HTR-8/SVneo (cell line): ENCODE data around the gene YLPM1.
A peak's percentile ranks its signal among the peaks of the same experiment; 100 is the strongest.

Experiments
- DNase-seq: peaks from one replicate; pipeline ENCODE4 v3.0.0; 2011; ENCODE audit warnings: low spot score, mixed read lengths; ENCODE audit not compliant: insufficient read length
- FAIRE-seq: peaks from 2 replicates; lab custom pipeline; 2011; peaks lifted over from hg19 to GRCh38; lab: Jason Lieb, UNC

YLPM1 gene

DNA sequence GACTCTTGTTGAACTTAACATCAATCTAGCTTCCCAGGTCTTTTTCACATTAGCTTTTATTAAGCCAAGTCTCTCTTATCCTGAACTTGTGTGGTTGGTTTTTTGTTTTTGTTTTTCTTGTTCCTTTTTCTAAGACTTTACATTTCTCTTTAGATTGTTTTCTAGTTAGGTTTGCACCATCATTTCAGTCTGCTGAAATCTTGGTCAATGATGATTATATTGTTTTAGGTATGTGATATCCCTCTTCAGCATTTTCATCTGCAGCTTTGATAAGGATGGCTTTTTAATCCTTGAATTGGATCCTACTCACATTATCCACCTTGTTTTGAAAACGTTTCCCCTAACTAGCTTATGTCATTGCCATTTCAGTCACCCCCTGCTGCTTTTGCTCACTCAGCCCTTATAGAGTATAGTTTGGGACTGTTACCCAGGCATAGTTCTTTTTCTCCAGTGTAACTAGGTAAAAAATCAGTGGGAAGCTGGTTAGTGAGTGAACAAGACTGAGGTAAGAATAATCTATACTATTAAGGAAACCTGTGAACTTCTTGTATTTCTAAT lies 22.0 kb downstream of the YLPM1 start:
- DNase-seq (no peak), FAIRE-seq (no peak)

DNA sequence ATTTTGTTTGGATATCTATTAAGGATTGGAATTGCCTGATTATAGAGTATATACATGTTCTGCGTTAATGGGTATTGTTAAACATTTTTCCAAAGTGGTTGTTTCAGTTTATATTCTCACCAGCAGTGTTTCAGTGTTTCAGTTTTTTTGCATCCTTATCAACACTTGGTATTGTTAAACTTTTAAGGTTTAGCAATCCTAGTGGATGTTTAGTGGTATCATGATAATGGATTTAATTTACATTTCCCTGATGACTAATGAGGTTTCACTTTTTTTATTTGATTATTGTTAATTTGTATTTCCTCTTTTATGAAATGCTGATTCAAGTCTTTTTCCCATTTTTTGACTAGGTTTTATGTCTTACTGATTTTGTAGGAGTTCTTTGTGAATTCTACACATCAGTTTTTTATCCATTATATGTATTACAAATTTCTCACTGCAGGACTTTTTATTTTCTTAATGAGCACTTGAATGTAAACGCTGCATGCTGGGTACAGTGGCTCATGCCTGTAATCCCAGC lies 23.7 kb downstream of the YLPM1 start:
- FAIRE-seq (peak; percentile 90), DNase-seq (no peak)

DNA sequence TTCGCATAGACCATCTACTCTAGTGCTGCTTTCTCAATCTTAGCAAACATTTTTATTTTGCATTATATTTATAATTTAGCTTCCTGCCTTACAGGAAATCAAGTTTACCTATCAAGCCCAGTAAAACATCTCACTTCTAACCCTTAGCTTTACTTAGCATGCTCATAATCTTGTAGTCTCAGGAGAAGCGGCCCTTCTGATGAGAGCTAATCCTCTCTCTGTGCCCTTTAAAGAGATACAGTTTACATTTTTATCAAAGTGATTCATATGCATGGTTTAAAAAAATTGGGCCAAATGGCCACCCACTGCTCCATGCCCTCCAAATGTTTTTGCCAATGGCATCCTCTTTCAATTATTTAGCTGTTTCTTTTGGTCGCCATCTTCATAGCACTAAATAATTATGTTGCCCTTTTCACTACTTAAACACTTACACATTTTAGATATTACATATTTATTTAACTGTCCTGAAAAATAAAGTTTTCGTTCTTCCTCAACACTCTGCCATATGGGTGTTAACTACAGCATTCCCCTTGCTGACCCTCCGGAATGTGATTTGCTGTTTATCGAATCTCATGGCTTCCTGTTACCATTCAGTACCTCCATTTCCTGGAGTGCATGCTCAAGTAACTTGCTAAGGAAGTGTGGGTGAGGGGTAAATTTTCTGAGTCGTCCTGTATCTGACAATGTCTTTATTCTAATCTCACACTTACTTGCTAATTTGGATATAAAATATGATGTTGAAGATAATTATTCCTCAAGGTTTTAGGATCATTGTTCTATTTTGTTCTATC lies 29.3 kb downstream of the YLPM1 start:
- FAIRE-seq, result peak; percentile 96
- DNase-seq, result no peak

DNA sequence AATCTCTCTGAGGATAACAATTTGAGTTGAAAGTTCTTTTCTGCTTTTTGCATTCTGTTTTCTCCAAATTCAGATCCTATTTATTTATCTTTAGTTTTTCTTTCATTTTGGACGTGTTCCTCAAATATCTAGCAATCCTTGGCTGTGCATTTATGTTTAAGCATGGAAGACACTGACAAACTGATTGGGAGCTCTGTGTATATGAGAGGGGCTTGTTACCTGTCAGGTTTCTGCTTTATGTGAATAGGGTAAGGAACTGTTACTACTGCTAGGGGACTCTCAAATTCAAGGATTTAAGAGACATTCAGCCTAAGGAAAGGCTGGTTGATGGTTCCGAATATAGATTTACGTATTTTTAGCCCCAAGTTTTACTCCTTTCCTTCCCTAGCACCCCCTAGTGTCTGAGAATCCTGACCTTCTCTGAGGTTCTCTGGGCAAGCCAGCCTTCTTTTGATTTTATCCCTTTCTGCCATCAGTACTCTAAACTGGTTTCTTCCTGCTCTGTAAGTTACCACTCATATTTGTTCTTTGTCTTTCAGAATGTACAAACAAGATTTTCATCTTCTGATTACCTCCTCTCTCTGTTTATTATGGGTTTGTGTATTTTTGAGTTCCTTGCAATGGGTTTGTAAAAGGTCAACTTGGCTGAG lies 30.5 kb downstream of the YLPM1 start:
- FAIRE-seq, result peak; percentile 31
- no peak for DNase-seq

DNA sequence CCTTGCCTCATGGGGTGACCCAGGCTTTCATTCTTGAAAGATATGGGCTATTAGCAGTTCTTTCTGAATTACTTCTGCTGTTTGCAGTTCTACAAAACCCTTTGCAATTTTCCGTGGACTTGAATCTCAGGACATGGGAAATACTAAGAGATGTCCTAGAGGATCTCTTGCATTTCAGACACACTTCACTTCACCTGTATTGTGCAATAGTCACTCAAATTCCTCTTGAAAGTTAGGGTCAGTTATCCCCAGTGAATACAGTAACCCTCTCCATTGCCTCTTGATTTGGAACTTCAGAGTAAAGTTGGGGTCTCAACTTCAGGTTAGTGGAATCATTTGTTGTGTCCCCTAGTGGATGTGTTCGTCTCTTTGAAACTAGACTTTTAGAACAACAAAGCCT lies 31.8 kb downstream of the YLPM1 start:
- FAIRE-seq (no peak), DNase-seq (no peak)

DNA sequence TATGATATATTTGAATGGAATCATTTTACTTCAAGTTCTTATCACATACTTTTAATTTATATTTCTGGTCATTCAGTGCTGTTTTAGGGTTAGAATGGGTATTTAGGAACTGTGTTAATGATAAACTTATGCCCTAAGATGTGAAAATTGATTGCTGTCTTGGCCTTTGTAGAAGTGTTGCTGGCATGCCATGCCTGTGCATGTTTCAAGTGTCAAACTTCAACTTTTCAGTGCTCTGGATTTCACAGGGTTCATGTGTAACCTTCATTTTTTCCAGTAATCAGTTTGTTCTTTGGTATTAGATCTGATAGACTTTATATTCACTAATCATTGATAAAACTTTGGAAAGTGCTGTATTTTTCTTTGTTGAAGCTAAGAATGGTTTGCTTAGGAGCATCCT lies 36.6 kb downstream of the YLPM1 start:
- no peak for DNase-seq
- FAIRE-seq, result peak; percentile 28

DNA sequence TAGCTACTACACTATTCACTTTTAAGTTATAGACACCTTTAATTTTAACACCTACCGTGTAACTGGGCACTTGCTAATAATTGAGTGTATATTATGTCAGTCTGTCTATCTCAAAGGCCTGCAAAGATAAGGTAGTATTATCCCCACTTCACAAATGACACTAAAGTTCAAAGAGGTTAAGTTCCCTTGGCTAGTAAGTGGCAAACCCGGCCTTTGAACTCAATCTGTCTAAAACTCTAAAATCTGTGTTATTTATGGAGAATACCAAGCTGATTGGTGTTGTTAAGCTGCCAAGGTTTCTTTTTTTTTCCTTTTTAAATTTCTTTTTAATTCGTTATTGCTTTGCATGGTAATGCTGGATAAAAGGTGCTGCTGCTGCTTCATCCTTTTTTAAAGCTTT lies 37.7 kb downstream of the YLPM1 start:
- no peak for FAIRE-seq
- no peak for DNase-seq

DNA sequence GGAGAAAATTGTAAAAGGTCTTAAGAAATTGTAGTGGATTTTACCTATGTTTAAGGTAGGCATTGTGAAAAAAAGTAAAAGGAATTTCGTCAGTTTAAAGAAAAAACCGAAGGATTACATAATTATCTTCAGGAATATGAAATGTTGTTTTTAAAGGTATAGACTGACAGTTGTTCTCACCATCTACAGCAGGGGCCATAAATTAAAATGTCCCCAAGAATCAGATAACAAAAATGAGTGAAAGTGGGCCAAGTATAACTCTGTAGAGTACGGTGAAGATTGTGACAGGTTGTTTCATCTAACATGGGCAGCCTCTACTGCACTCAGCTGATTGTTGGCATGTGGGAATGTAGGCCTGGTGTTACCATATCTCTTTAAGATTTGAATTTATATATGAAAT lies 38.3 kb downstream of the YLPM1 start:
- DNase-seq (no peak), FAIRE-seq (peak; percentile 83)

DNA sequence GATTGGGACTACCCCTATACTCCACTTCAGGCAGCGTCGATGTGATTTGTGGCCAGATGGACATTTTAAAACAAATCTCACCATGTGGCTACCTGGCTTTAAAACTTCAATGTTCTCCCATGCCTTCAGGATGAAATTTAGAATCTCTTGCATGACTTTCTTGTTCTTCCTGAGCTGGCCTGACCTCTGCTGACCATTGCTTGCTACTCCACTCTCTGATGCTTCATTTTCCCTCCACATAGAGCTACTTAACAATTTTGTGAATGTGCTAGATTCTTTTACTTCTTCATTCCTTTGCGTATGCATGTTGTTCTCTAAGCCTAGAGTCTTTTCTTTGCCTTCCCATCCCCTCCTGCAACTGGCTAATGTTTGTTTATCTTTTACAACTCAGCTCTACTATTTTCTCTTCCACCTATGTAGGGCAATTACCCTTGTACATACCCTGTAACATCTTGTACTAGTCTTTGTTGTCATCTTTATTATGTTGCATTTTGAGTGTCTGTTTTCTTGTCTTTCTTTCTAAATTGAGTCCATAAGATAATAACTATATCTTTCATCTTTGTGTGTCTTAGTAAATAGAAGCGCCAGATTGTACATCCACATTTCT lies 41.2 kb downstream of the YLPM1 start:
- FAIRE-seq (peak; percentile 54), DNase-seq (peak; percentile 39)

DNA sequence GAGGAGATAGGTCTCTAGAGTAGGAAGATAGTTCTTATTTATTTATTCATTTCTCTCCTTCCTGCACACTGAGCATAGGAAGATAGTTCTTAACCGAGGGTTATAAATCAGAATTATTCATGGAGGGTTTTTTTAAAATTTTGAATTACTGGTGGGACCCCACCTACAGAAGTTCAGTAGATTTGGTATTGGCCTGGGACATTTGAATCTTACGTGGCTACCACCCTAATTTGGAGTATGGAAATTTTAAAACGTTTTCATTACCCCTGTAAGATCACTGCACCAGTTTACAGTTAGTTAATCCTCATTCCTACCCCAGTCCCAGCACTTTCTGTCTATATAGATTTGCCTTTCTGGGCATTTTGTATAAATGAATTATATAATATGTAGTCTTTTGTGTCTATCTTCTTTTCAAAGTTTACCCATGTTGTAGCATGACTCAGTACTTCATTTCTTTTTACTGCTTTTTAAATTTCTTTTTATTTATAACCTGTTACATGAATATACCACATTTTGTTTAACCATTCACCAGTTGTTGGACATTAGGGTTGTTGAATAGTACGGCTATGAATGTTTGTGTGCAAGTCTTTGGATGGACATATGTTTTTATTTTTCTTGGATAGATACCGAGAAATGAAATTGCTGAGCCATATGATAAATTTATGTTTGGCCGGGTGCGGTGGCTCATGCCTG lies 44.9 kb downstream of the YLPM1 start:
- no peak for DNase-seq
- FAIRE-seq, result no peak

DNA sequence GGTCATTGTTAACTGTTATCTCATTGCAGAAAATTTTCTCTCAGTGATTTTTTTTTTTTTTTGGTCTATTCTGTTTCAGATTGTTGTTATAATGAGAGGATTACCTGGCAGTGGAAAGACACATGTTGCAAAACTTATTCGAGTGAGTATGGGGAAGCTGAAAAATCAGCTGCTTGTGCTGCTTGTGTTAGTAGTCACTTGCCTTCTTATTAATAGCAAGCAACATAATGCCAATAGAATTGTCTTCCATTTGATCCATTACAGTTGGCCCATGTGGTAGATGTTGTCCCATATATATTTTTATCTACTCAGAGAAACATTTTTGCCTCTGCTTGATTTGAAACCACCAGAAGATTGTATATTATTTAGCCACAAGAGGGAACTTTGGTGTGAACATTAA lies 53.0 kb downstream of the YLPM1 start:
- no peak for DNase-seq
- FAIRE-seq, result no peak

DNA sequence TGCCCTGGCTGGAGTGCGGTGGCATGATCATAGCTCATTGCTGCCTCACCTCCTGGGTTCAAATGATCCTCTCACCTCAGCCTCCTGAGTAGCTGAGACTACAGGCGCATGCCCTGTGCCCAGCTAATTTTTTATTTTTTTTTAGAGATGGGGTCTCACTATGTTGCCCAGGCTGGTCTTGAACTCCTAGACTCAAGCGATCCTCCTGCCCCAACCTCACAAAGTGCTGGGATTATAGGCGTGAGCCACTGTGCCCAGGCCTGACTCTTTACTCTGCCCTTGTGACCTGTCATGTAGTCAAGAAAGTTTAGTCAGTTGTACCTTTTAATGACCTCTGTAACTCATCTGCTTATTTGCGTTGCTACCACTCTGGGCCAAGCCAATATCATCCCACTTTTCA lies 57.2 kb downstream of the YLPM1 start:
- FAIRE-seq (peak; percentile 62), DNase-seq (no peak)

DNA sequence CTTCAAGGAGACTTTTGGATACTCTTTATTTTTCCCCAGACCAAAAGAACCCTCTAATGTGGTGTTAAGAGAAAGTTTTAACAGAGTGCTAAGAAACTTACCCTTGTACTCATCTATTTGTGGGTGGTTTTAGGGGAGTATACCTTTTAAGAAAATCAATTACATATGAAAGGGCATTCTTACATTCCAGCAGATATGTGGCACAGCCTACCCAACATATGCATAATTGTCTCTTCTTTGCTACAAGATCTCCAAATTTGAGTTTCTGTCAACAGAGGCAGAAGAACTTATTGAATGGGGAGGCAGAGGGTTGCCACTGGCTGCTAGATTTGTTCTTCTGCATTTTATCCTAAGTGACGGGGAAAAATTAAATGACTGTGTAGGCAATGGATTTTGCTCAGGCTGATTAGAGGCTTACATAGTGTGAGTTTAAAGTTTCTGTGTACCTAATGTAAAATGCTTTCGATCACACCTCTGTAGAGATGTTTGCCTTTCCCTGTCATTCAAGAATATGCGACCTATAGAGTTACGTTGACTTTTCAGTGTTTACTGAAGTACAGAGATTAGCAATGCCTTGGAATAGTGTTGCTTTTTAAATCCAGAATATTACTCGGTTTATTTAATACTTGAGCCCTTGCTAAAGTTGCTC lies 58.3 kb downstream of the YLPM1 start:
- peak; percentile 83 for FAIRE-seq
- no peak for DNase-seq

DNA sequence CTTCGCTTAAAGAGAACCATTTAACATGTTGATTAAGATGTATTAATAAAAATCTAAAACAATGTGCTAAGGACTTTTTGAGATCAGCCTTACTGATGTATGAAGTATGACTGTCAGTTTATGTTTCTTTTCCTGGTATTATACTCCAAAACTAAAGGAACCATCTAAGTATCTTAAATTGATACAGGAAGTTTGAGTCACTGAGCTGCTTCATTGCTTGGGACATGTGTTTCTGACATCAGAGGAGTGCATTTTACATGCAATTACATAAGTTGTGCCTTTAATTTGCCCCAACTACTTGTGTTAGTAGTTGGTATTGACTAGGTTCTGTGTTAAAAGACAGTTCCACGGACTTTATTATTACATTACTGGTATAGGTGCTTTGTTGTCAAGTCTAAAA lies 61.9 kb downstream of the YLPM1 start:
- FAIRE-seq, result peak; percentile 28
- DNase-seq, result no peak

DNA sequence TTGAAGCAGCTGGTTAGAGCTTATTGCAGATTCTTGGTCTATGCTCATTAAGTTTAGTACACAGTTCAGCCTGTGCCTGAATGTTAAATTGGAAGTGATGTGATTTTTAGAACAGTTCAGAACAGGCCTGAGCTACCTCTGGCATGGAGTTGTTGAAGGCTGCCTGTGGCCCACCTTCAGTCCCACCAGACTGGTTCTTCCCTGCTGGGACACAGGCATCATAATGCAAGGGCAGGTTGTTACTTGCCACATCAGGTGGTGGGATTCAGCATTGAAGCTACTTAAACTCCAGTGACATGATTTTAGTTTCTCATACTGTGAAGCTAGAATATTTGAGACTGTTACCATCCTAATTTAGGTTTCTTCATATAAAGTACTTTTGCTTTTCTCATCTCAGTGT lies 63.5 kb downstream of the YLPM1 start:
- FAIRE-seq, result no peak

DNA sequence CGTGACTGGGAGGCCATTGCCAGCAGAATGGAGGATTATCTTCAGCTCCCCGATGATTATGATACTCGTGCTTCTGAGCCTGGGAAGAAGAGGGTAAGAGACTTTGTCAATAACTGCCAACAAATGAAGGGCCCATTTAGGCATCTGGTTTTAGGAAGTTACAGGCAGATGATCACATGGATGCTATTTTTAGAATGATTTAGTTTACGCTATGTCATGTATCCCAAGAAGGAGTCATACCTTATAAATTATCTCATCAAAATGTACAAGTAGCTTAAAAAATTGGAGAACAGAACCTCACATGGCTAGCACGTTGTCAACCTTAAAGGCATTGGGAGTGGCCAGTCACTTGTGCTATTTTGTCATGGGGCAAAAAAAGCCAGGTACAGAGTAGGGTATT lies 66.1 kb downstream of the YLPM1 start:
- DNase-seq, result no peak
- no peak for FAIRE-seq

More for the DNA sequence above, 63.5 kb downstream of the YLPM1 start:
- DNase-seq, result no peak

DNA sequence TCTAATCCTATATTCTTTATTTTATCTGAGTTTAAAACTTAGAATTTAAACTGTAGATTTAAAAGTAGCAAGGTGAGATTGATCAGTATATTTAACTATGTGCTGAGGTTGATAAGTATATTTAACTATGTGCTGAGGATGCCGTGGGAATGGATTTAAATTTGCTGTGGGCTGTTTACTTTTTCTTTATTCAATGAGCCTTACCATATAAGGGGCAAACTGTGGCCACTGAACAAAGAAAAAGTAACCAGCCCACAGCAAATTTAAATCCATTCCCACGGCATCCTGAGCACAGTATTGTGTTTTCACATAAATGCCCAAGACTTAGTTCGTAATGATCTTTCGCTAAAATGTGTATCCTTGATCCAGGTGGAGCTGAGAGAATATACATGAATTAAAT lies 69.7 kb downstream of the YLPM1 start:
- DNase-seq (no peak), FAIRE-seq (peak; percentile 38)

DNA sequence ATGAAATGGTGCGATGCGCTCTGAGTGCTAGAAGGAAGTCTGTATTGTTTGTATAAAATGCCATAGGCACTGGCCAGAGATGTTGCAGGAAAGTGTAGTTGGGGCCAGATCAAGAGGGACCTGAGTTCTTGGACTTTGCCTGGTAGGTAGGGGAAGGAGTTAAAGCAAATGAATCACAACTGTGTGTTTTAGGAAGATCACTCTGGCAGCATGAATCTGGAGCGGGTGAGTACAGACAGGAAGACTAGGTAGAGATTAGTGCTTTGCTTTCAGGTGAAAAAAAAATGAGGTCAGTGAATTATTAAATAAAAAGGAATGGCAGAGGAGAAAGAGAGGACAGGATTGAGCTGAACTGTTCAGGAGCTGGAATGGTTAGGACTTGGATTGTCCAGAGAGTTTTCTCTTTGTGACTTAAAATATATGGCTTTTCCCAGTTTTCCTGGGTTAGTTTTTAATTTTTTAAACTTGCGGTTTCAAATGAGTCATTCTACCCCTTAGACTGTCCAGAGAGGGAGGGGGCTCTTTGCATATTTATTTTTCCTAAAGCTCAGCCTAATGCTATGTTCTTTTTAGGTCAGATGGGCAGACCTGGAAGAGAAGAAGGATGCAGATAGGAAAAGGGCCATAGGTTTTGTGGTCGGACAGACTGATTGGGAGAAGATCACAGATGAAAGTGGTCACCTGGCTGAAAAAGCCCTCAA lies 71.7 kb downstream of the YLPM1 start:
- FAIRE-seq (peak; percentile 94), DNase-seq (no peak)

DNA sequence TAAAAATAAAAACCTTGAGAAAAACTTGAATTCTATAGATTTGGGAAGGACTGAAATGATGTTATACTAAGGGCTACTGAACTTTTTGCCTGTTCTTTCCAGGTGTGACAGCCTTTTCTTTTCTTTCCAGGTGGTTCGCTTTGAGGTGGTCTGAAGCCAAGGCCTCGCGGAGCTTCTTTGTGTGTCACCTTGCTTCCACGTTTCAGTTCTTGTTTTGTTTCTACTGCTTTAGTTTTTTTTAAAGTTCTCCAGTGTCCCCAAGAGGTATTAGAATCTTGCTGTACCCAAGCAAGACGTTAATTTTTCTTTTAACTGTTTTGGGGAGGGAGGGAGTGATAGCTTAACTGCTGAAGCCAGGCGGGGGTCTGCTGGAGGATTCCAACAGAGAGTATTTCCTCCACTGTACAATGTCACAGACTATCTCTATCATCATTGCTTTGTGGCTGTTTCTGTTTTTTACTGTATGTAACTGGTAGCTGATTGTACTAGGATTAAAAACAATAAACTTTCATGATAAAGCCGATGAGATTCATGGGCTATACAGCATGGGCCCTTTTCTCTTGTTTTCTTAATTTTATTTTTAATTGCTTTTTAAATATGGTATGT lies 72.6 kb downstream of the YLPM1 start:
- DNase-seq, result no peak
- FAIRE-seq, result no peak
